HG03095 (cell line): ENCODE data around the gene PLAAT4.
"Not testable (repeated sequence)": the region's sequence is repeated elsewhere in the genome, so short reads cannot be mapped to it uniquely, and the experiment has no call there.

Experiments used
- ATAC-seq: cut with Tn5 transposase; IDR thresholded peaks from one replicate; pipeline ENCODE4 v1.9.1; 2021; ENCODE audit warnings: moderate library complexity; ENCODE audit not compliant: unreplicated experiment

PLAAT4 gene

DNA sequence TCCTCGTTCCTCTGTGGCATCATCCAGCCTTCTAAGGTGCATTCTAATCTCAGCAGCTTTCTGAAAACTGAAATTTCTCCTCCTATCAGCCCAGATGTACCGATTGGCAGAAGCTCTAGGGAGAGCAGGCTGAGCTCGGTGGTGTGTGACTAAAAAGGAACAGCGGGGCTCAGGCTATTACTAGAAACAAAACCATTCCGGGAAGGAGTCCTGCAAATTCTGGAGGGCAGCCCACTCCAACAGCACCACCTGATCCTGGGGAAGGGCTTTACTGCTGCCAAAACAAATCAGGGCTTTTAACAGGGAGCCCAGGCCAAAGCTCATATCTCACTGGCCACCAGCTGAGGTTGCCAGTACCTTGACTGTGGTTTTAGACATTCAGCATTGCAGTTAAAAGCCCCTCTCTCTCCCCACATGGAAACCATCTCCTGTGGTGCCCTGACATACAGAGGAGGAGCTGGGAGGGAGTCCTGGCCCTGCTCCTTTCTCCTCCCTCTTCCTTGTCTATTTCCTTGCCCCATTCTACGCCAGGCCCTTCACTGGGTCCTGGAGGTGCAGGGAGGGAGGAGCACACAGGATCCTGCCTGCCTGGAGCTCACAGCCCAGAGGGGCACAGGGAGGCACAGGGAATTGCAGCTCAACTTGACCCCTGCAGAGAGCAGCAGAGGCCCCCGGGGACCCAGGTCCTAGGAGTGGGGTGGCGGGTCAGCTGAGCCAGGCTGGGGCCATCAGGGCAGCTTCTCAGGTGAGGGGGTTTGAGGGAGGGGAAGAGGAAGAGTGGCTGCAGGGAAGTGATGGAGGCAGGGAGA lies 889 bp downstream of the PLAAT4 start:
- no peak for ATAC-seq

DNA sequence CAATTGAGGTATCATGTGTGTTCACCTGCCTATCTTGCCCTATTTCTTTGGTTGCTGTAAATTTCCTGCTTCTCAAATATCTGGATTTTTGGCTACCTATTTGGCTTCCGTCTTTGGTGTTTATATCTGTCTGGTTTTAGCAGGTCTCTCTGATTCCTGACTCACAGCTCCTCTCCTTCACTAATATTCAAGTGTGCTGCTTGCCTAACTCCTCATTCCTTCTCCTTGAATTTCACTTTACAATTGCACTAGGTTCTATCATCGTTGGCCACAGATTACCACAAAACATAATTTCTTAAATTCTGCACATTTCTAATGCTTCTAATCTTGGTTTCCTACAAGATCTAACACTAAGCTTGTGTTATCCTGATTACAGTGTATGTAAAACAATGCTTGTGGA lies 5.9 kb downstream of the PLAAT4 start:
- ATAC-seq: not testable (repeated sequence)

DNA sequence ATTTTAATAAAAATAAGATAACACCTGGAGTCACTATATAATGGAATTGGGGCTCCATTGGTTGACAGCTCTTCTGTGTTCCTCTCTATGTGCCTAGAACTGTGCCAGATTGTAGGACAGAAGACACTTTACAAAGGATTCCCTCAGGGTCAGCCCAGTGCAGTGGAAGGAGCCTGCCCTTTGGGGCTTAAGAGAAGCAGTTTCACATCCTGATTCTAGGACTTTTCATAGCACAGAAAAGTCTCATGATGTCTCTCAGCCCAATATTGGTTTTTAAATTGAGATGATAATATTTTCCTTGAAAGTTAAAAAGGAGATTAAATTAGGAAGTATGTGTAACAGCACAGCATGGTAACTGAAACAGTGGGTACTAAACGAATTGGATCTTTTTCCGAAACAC lies 7.1 kb downstream of the PLAAT4 start:
- no peak for ATAC-seq

DNA sequence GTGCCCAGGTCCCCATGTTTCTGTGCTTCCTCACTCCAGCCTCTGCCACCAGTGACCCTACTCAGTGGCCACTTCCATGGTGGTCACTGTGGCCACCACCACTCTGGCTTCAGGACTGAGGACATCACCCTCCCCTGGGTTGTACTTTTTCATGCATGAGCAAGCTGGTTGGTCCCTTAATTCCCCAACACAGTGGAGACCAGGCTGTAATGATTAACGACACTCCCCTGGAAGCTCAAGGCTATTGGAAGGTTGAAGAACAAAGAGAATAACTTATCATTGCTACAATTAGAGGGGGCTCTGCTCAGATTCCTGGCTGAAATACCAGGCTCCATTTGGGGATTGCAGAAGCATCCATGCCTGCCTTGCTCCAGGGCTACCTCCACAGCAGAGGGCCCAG lies 10.5 kb downstream of the PLAAT4 start:
- ATAC-seq: no peak

DNA sequence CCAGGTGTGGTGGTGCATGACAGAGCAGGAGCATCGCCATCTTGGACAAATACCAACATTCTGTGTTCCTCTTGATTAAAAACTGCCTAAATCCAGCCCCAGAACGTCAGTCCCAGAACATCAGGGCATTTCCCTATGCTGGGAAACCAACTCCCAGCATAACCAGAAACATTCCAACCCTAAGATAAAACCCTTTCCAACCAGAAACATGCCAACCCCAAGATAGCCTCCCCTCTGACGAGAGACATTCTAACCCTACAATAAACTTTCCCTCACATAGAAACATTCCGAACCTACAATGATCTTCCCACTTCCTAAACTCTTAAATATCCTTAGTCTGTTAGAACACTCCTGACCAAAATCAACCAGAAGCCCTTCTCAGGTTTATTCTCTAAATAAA lies 11.6 kb downstream of the PLAAT4 start:
- ATAC-seq: no peak

DNA sequence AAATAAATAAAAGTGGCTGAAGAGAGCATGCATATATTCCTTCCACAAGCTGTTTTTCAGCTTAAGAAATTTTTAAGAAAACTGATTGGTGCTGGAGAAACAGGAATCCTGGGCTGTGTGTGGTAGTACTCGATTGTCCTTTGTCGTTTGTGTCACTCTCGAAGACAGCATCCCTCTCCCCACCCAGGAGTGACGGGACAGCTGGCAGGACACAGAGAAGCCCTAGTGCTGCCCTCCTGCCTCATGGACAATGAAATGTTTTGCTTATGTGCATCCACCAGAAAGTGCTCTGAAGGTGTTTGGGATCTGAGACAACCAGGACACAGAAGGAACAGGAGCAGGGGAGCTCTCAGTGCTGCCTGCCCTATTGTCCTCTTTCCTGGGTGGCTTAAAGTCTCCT lies 12.8 kb downstream of the PLAAT4 start:
- no peak for ATAC-seq

DNA sequence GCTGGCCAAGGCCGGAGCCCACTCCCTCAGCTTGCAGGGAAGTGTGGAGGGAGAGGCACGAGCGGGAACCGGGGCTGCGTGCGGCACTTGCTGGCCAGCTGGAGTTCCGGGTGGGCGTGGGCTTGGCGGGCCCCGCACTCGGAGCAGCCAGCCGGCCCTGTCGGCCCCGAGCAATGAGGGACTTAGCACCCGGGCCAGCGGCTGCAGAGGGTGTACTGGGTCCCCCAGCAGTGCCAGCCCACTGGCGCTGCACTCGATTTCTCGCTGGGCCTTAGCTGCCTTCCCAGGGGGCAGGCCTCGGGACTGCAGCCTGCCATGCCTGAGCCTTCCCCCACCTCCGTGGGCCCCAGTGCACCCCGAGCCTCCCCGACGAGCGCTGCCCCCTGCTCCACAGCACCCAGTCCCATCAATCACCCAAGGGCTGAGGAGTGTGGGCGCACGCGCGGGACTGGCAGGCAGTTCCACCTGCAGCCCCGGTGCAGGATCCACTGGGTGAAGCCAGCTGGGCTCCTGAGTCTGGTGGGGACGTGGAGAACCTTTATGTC lies 13.6 kb downstream of the PLAAT4 start:
- not testable (repeated sequence) for ATAC-seq

DNA sequence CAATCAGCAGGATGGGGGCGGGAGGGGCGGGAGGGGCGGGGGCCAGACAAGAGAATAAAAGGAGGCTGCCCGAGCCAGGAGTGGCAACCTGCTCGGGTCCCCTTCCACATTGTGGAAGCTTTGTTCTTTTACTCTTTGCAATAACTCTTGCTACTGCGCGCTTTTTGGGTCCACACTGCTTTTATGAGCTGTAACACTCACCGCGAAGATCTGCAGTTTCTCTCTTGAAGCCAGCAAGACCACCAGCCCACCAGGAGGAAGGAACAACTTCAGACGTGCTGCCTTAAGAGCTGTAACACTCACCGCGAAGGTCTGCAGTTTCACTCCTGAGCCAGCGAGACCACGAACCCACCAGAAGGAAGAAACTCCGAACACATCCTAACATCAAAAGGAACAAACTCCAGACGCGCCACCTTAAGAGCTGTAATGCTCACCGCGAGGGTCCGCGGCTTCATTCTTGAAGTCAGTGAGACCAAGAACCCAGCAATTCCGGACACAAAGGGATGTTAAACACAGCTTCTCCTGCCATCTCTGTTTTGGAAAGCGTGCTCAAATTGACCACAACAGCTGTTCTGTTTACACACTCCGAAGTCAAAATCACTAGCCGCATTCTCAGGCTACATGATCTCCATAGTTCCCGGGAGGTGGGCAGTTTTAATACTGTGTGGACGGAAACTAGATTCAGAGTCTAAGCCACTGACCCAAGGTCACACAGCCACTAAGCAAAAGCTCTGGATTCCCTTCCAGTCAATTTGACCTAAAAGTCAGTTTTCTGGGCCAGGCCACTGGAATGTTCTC lies 14.7 kb downstream of the PLAAT4 start:
- no peak for ATAC-seq

DNA sequence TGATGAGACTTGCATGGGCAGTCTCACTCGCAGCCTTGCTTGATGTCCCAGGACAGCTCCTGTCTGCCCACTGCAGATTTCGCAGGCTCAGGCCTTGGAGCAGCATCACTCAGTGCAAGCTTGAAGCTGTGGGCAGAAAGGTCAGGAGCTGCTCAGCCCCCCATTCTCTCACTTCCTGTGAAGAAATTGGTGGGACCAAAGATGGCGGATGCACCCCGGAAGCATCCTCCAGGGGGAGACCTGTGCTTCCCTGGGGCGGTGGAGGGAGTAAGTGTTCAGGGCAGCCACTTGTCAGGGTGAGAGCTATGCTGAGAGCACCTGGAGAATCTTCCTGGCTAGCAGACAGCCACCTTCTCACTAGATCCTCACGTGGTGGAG lies 15.3 kb downstream of the PLAAT4 start:
- no peak for ATAC-seq

DNA sequence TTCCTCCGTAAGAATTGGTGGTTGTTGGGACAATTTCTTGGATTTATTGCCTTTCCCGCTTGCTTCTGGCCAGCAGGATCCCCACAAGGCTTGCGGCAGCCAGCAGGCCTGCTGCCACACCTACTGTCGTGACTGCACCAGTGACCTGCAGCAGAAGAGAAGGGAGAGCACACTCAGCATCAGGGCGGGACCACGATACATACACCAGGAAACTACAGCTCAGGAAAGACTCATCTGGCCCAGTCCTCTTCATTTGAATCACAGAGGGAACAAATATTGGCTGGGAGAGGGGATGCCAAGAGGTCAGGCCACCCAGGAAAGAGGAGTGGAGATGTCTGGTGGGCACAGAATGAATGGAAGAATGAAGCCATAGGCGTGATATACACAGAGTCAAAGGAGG lies 16.3 kb downstream of the PLAAT4 start:
- ATAC-seq: no peak

DNA sequence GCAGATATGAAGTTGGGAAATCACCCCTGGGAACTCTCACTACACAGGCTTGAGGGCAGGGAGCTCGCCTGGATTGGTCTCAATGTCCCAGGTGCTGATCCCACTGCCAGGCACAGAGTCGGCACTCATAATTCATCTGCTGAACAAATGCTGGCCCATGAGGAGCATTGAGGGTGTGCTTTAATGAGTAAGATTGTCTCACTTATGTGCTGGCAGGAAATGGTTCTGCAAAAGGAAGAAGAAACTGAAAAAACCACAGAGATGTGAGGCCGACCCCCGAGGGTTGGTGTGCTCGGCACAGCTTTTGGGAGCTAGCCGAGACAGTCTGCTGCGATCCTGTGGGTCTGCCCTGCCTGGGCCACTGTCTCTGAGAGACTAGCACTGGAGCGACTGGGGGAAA lies 17.2 kb downstream of the PLAAT4 start:
- peak; percentile 79 for ATAC-seq

DNA sequence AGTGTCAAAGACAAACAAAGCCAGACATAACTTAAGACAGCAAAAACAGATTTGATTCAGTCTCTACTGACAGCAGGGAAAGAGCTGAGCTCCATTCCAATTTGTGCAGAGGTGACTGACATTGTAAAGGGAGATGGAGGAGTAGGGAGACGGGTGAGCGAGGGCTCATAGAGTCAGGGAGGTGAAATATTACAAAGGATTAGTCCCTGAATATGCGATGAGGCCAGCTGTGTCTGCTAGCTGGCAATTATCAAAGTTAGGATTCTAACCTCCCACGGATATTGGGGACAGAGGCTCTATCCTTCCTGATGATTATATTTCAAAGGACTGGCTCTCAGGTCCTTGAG lies 18.2 kb downstream of the PLAAT4 start:
- no peak for ATAC-seq

DNA sequence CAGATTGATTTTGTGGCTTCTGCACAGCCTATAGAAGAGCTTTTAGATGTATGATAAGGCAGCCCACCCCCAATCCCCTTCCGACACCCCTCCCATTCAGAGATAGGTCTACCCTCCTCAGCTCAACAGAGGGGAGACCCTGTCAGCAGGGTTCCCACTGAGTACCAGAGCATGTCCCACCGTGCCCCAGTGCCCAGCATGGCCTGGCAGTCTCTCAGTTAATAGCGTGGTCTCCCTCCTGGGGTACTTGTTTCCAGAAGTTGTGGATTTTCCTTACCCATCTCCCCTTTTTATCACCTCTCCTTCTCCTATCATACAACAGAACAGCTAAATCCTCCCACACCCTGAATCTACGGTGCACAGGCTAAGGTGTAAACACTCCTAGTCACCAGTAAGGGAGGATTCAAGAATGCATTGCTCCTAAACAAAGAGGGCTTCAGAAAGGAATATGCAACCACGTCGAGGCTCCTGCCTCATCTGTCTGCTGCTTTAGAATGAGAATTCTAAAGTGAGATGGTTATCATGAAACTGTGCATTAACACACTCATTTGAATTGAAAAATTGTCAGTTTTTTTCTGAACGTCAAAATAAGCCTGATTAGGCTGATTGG lies 19.9 kb downstream of the PLAAT4 start:
- no peak for ATAC-seq

DNA sequence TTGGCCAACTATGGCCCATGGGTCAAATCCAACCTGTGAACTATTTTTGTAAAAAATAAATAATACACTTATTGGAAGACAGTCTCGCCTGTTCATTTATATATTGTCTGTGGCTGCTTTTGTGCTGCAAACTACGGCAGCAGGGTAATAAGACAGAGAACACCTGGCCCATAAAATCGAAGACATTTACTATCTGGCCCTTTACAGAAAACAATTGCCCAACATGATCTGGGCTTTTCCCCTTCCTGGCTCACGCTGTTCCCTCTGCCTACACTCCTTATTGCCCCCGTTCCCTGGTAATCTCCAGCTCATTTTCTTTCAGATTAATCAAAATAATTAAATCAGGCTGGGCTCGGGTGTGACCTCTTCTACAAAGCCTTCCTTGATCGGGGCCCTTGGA lies 21.0 kb downstream of the PLAAT4 start:
- no peak for ATAC-seq

DNA sequence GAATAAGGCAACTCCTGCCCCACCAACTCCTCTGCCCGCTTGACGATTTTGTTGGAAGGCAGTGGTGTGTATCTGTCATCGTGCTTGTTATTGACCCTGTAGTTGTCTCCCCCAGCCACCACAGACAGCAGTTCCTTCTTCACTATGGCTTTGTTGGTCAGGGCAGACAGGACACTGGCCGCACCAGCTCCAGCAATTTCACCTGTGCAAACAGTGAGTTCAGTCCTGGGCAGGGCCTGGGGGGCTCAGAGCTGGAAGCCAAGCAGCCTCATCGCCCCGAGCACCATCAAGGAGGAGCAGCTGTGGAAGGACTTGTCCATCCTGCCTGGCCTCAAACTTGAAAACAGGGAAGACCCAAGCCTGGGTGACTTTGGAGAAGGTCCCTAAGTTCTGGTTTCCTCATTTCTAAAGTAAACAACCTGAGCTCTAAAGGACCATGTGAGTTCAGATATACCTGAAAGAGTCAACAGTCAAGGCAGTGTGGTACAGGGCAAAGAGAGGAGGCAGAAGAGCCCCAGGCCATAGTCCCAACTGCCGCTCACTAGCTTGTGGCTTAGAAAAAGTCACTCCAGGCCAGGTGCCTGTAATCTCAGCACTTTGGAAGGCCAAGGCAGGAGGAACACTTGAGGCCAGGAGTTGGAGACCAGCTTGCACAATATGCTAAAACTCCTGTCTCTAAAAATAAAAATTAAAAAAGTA lies 22.0 kb downstream of the PLAAT4 start:
- ATAC-seq: no peak

DNA sequence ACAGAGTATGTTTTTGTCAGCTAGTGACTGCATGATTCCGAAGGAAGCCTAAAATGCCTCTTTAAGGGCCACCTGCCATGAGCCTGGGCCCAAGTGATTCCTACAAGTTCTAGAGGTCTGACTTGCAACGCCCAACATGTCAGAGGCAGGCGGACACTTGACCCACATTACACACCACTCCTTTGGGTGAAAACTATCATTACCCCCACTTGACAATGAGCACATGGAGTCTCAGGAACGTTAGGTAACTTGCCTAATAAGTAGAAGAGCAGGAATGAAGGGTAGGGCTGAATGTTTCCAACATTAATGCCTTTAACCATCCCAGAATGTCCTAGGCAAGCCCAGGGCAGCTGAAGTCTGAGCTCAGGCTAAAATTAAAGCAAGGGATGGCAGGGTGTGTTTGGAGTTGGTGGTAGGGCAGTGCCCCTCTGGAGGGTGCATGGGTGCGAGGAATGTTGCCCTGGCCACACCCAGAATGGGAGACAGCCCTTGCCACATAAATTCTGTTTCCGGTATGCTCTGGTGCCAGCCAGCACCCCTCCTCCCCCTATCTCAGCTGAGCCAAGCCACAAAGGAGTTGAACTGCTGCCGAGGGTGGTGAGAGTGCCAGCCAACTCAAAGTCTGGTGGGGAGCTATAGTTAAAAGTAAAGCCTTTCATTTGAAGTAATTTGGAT lies 24.0 kb downstream of the PLAAT4 start:
- no peak for ATAC-seq

DNA sequence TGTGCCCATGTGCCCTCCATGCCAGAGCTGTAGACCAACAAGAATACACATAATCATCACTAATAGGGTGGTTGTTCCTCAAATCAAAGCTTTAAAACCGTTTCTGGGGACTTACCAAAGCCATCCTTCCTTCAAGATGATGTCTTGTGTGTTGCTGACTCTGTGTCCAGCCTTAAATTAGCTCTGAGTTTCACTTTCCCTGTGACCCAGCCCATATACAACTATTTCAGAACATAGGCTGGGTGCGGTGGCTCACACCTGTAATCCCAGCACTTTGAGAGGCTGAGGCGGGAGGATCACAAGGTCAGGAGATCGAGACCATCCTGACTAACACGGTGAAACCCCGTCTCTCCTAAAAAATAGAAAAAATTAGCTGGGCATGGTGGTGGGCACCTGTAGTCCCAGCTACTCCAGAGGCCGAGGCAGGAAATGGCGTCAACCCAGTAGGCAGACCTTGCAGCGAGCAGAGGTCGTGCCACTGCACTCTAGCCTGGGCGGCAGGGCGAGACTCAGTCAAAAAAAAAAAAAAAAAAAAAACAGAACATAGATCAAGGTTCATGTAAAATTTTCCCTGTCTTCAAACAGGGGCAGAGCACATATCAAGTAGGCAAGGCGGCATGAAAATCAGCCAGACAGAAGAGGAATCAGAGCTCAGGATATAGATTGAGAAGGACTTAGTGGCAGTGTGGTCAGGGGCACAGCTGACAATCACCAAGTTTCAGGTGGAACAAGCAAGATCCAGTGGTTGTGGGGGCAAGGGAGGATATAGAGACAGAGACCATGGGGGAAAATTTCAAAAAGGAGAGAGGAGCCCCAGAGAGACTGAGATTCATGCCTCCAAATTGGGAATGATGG lies 26.8 kb downstream of the PLAAT4 start, which contains the start of gene PLAAT2:
Gene PLAAT2, minus strand, starts transcription at position 179 of the 855 bp plus-strand sequence. Its CDS starts 55 bp downstream, at position 124.
- ATAC-seq: no peak

DNA sequence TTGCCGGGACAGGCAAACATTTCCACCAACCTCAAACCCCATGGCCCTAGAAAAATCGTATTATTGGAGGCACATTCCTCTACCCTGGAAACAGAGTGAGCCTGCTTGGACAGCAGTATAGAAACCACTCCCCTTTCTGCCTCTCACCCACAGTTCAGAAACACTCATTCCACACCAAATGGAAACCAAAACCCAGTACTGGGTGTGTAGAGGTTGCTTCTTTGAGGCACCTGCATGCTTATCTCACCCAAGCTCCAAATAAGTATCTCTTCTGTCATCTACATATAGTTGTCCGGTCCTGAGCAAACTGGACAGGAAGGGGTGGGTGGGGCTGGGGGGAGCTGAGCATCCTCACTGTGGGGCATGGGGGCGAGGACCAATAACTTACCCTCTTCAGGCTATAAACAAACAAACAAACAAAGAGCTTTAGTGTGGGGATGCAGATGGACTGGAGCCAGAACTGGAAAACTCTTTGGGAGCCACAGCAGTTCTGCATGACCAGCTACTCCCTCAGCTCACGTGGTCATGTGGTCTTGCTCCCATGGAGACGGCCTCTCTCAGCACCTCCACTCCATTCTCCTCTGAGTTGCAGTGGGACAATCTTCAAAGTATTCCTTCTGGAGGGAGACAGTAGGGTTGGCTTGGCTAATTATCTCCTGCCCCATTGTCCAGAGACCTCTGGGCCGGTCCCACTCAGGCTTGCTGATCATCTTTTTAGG lies 27.6 kb downstream of the PLAAT4 start:
- ATAC-seq: peak; percentile 65

DNA sequence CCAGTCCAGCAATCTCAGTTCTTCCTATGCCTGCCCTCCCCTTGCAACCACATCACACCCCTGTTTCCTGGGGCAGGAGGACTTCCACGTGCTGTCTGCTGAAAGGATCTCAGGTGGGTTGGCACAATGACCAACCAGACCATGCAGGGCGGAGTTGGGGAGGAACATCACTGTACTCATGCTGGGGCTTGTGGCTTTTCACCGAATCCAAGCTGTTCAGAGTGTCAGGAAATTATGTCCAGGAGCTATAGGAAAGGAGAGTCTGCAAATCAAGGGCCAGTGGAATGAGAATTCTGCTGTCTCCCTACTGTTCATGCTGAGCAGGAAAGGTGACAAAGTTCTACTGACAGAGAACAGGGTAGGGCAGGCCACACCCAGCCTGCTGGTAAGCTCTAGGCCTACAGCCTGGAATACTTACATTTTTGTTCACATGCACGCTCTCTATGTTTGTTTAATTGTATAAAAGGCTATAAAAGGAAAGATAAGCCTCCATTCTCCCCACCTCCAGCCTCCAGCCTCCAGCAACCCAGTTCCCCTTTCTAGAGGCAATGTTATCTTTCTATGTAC lies 28.3 kb downstream of the PLAAT4 start:
- ATAC-seq: no peak
